Subcutaneous adipose tissue (tissue), 4 donors: Measurements from ENCODE around the gene DPYD. TPM values are rescaled to one million over a fixed set of nuclear protein-coding genes. Genes with fewer than 3 reads are reported as not detected.

Experiments used
- CTCF ChIP-seq: fragments of 450-650 bp; IDR thresholded peaks from one replicate; pipeline ENCODE4 v1.5.1; 2016; ENCODE audit warnings: low read depth, mild to moderate bottlenecking, control low read depth, antibody characterized with exemption, moderate library complexity
- total RNA-seq, 4 donors: library from RNA; depleted of rRNA; stranded (reverse); fragments of >200 nt; gene quantifications; one replicate each; pipeline ENCODE4 v1.1.0, GENCODE V29; 2016

DPYD gene
- total RNA-seq, 4 donors from 2014 or later: 47.1 to 100 (median 68.0) TPM

- no peak for TF ChIP-seq CTCF
Measured at GRCh38 chr1:97588772-97589171, 332.1 kb downstream of the DPYD start.

GRCh38 chr1:97581614-97582051 lies 339.2 kb downstream of the DPYD start:
- no peak for TF ChIP-seq CTCF

GRCh38 chr1:97577613-97578012 lies 343.2 kb downstream of the DPYD start:
- no peak for TF ChIP-seq CTCF

- no peak for TF ChIP-seq CTCF
Measured at GRCh38 chr1:97573553-97573952, 347.3 kb downstream of the DPYD start.

- no peak for TF ChIP-seq CTCF
Measured at GRCh38 chr1:97572561-97572960, 348.3 kb downstream of the DPYD start.

- TF ChIP-seq CTCF: no peak
Measured at GRCh38 chr1:97571760-97572159, 349.1 kb downstream of the DPYD start.

- TF ChIP-seq CTCF: no peak
Measured at GRCh38 chr1:97570691-97571090, 350.1 kb downstream of the DPYD start.
